LoVo (cell line): Measurements from ENCODE around the gene CGB8.
"Not testable (repeated sequence)": the region's sequence is repeated elsewhere in the genome, so short reads cannot be mapped to it uniquely, and the experiment has no call there.

ENCODE experiments used
- DNase-seq: peaks from one replicate; pipeline ENCODE4 v3.0.0-alpha.2; 2016; ENCODE audit warnings: low spot score

CGB8 gene

DNA sequence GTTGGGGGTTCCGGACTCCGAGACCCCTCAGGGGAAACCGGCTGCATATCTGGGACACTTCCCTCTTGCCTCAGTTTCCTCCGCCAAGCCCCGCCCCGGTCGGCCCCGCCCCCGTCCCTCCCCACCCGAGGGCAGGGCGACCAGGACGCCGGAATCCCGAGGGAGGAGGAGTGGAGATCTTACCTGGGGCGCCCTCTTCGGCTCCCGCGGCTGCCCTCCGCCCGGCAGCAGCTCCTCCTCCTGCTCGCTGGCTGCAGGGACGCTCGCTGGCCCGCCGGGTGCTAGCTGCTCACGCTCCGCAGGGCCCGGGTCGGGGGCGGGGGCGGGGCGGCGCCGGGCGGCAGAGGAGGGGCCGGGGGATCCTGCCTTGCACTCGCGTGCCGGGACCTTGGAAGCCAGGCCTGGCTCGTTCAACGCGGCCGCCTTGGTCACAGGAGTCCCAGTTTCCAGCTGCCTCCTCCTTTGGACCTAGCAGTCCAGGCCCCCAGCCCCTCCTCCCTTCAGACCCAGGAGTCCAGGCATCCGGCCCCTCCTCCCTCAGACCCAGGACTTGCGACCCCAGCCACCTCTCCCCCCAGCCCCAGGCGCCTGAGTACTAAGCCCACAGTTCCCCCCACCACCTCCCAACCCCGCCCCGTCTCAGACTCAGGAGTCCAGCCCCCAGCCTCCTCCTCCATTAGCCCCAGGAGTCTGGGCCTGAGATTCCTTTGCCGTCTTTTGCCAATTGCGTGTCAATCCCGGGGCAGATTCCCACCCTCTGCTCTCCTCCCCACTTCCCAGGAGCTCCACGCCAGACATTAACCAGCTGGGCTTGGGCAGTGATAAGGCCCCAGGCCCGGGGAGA is 16.1 kb upstream of the CGB8 start, which contains the start of gene NTF4:
Gene NTF4, minus strand, starts transcription at position 51 of the 844 bp plus-strand sequence. CDS start 2,821 bp downstream, outside the sequence.
- peak; percentile 56 for DNase-seq

DNA sequence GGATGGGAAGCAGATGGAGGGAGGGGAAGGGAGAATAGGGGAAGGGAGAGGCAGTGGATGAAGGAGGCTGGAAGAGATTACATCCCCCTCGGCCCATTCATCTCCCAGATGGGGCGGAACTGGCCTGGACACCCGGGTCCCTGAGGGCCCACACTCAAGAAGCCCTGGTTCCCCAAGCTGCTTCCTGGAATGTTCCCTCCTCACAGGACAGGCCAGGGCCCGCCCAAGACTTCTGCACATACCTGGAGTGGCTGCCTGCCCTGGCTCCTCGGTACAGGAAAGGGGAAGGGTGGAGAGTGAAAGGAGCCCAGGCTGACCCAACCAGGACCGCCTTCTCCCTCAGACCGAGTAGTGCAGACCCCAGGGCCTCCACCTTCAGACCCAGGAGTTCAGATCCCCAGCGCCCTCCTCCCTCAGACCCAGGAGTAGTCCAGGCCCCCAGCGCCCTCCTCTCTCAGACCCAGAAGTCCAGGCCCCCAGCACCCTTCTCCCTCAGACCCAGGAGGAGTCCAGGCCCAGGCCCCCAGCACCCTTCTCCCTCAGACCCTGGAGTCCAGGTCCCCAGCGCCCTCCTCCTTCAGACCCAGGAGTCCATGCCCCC is 15.2 kb upstream of the CGB8 start:
- DNase-seq: no peak

DNA sequence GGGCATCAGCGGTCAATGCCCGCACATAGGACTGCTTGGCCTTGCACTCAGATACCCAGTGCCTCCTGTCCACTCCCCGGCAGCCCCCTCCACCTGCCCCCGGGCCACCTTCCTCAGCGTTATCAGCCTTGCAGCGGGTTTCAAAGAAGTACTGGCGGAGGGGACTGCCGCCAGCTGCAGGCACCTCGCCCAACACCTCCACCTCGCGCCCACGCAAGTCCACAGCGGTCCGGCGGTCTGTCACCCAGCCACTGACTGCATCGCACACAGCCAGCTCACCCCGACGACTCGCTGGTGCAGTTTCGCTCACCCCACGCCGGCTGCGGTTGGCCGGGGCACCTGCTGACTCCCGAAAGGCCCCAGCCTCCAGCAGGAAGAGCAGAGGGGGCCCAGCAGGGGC is 12.5 kb upstream of the CGB8 start:
- DNase-seq: no peak

DNA sequence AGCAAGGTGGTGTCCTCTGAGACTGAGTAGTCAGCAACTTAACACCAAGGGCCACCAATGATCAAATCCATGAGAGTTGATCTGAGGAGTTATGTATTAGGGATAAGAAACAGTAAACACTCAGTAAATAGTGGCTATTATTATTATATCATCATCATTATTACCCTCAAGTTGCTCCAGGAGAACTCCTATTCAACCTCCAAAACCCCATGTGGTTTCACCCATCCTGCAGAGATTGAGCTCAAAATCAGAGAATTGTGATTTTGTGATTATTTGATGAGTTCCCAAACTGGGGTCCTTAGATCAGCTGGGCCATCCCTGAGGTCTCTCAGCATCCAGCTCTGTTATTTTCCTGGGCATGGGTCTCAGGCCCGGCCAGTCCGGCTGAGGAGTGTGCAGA is 12.1 kb upstream of the CGB8 start:
- no peak for DNase-seq

DNA sequence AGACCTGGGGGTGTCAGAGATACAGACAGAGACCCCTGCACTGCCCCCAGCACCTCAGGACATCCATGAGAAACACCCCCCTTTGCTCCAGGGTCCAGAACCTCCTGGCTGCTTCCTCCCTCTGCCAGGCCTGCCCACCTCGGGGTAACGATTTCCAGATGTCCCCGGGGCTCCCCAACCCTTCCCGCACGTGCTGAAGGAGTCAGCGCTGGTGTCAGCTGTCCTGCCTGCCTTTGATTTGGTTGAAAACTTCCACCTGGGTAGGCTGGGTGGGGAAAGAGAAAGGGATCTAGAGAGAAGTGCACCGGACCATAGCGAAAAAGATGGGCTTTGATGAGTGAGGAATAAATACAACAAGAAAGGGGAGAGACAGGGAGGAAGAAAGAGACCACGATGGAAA is 10.1 kb upstream of the CGB8 start:
- DNase-seq: no peak

DNA sequence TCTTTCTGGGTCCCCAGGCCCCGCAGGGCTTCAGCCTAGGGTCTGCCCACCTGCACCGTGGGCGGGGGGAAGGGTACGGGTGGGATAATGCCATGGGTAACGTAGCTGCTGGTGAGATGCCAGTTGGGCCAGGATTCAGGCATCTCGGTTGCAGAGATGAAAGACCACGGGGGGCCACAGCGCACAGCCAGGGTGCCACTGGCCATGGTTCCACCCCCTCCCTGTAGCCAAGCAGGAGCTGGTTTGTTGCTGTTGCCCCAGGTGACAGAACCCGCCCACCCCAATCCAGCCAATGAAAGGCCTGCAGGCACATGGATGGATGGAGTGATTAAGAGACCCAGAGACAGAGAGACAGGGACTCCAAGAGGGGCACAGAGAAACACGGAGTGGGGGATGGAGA is 9.7 kb upstream of the CGB8 start:
- DNase-seq: no peak

DNA sequence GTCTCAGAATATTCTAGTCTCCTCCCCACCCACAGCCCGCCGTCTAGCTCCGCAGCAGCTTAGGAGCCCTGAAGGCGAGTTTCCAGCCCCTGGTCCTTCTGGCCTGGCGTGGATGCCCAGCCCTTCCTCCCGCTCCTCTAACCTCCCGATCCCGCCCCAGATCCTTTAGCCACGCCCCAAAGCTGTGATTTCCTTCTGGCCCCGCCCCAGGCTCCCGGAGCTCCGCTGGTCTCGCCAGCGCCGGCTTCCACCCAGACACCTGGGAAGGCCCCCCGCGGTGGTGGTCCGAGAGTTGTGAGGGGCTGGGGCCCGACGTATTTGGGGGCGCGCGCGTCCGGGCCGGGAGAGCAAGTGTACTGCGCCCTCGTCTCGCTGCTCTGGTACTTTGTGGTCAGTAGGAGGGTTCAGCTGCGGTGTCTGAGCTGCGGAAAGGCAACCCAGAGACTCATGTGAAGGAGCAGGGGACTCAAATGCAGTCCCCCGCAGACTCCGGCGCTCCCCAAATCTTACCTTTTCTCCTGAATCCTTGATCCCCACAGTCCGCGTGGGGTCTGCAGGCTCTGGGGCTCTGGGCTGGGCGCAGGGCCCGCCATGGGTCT is 8.8 kb upstream of the CGB8 start, which contains the start of gene CGB7:
Gene CGB7, minus strand, starts transcription at position 114 of the 599 bp plus-strand sequence. CDS start 2,374 bp downstream, outside the sequence.
- peak; percentile 26 for DNase-seq

DNA sequence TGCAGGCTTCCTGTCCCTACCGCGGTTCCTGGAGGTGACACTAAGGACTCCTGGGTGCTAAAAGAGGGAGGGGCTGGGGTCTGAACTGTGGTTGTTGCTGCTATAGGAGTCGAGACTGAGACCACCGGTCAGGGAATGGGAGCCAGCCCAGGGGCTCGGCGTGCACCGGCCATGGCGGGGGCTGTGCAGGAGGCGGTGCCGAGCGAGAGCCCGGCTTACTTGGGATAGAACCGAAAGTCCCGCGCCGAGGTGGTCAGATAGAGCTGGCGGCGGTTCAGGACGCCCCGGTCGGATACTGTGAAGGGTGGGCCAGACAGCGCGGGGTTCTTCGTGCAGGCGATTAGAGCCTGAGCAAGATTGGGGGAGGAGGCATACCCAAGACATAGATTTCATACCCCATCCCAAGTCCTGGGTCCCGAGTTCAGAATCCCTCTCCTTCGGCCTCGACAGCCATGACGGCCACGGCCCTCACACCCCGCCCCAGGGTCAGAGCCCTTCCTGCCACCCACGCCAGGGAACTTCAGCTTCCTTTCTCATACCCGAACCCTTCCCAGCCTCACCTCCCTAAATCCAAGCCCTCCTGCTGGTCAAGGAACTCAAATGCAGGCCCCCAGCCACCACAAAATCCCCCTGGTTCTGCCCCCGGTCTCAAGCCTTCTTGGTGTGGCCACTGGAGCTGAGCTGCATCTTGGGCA is 8.1 kb upstream of the CGB8 start:
- DNase-seq: not testable (repeated sequence)

DNA sequence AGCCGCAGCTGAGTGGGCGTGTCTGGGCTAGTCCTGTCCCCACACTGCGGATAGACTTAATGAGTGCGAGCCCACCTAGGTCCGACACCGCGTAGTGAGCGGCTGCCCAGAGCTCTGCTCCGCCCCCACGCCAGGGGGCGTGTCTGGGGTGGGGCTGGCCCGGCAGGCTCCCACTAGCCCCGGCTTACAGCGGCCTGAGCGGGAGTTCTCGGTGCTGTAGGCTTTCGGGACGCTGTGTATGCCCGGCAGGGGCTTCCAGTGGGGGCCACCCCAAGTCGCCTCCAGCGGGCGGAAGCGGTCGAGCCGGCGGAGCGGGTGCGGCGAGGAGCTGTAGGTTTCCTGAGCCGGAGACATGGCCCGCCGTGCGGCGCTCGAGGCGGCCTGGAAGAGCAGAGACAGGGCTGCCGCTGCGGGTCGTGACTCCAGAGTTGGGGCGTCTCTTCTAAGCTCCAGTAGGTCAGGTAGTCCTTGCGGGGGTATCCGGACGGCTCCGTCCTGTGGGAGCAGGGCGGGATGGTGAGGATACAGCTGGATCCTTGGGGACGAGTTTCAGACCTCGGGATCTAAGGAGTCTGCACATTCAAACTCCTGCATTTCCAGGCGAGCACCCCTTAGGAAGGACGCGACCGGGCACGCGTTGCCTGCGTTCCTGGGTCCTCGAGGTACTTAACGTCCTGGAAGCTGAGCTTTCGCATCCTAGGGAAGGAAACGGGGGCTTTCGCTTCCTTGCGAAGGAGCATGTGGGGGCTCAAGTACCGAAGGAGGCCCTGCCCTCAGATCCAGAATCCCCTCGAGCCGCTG is 7.4 kb upstream of the CGB8 start:
- peak; percentile 65 for DNase-seq

DNA sequence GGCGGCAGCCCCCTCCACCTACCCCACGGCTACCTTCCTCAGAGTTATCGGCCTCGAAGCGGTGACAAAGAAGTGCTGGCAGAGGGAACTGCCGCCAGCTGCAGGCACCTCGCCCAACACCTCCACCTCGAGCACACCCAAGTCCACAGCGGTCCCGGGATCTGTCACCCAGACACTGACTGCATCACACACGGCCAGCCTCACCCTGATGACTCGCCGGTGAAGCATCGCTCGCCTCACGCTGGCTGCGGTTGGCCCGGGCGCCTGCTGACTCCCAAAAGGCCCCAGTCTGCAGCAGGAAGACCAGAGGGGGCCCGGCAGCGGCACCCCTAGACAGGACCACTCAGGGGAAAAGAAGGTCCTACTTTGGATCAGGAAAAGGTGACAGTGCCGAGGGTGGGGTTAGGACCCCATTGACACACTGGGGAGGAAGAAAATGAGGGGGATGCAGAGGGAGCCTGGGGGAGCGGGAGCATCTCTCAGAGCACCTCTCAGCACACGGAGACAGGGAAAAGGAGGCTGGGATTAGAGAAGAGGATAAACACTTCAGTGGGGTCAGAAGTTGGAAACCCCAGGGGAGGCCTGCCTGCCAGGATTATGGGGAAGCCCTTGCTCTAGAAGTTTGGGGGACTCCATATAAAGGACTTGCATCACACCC is 1.6 kb upstream of the CGB8 start:
- DNase-seq: peak; percentile 59

DNA sequence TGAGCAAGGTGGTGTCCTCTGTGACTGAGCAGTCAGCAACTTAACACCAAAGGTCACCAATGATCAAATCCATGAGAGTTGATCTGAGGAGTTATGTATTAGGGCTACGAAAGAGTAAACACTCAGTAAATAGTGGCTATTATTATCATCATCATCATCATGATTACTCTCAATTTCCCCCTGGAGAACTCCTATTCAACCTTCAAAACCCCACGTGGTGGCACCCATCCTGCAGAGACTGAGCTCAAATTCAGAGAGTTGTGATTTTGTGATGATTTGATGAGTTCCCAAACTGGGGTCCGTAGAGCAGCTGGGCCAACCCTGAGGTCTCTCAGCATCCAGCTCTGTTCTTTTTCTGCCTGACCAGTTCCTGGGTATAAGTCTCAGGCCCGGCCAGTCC is 923 bp upstream of the CGB8 start:
- DNase-seq: not testable (repeated sequence)

DNA sequence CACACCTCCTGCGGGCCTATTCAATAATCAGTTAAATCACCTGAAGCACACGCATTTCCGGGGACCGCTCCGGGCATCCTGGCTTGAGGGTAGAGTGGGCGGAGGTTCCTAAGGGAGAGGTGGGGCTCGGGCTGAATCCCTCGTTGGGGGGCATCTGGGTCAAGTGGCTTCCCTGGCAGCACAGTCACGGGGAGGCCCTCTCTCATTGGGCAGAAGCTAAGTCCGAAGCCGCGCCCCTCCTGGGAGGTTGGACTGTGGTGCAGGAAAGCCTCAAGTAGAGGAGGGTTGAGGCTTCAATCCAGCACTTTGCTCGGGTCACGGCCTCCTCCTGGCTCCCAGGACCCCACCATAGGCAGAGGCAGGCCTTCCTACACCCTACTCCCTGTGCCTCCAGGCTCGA is 5.4 kb downstream of the CGB8 start, which contains the start of gene CGB5:
Gene CGB5, plus strand, starts transcription at position 301 of the 400 bp plus-strand sequence. CDS start 362 bp downstream, outside the sequence.
- DNase-seq: not testable (repeated sequence)

DNA sequence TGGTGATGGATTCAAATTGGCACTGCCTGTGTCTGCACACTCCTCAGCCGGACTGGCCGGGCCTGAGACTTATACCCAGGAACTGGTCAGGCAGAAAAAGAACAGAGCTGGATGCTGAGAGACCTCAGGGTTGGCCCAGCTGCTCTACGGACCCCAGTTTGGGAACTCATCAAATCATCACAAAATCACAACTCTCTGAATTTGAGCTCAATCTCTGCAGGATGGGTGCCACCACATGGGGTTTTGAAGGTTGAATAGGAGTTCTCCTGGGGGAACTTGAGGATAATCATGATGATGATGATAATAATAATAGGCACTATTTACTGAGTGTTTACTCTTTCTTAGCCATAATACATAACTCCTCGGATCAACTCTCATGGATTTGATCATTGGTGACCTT is 6.2 kb downstream of the CGB8 start:
- not testable (repeated sequence) for DNase-seq

DNA sequence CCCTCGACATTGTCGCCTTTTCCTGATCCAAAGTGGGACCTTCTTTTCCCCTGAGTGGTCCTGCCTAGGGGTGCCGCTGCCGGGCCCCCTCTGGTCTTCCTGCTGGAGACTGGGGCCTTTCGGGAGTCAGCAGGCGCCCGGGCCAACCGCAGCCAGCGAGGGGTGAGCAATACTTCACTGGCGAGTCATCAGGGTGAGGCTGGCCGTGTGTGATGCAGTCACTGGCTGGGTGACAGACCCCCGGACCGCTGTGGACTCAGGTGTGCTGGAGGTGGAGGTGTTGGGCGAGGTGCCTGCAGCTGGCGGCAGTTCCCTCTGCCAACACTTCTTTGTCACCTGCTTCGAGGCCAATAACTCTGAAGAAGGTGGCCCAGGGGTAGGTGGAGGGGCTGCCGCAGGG is 6.7 kb downstream of the CGB8 start:
- DNase-seq: peak; percentile 55

DNA sequence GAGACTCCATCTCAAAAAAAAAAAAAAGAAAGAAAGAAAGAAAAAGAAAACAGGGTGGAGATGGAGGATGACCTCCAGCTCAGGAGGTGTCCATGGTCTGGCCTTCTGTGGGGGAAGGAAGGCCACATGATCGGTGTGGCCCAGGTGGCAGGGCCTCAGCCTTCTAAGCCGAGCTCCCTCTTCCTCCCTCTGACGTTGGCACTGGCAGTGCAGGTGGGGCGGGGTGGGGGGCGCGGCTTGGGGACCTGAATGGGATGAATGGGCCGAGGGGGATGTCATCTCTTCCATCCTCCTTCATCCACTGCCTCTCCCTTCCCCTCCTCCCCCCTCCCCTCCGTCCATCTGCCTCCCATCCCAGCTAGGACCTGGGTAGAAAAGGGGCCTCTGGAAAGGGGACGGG is 9.2 kb downstream of the CGB8 start:
- DNase-seq: not testable (repeated sequence)

DNA sequence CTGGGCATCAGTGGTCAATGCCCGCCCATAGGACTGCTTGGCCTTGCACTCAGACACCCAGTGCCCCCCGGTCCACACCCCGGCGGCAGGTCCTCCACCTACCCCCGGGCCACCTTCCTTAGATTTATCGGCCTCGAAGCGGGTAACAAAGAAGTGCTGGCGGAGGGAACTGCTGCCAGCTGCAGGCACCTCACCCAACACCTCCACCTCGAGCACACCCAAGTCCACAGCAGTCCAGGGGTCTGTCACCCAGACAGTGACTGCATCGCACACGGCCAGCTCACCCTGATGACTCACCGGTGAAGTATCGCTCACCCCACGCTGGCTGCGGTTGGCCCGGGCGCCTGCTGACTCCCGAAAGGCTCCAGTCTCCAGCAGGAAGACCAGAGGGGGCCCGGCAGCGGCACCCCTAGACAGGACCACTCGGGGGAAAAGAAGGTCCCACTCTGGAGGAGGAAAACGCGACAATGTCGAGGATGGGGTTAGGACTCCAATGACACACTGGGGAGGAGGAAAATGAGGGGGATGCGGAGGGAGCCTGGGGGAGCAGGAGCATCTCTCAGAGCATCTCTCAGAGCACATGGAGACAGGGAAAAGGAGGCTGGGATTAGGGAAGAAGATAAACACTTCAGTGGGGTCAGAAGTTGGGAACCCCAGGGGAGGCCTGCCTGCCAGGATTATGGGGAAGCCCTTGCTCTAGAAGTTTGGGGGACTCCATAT is 10.2 kb downstream of the CGB8 start:
- DNase-seq: peak; percentile 52

DNA sequence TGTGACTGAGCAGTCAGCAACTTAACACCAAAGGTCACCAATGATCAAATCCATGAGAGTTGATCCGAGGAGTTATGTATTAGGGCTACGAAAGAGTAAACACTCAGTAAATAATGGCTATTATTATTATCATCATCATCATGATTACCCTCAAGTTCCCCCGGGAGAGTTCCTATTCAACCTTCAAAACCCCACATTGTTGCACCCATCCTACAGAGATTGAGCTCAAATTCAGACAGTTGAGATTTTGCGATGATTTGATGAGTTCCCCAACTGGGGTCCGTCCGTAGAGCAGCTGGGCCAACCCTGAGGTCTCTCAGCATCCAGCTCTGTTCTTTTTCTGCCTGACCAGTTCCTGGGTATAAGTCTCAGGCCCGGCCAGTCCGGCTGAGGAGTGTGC is 10.8 kb downstream of the CGB8 start:
- DNase-seq: not testable (repeated sequence)

DNA sequence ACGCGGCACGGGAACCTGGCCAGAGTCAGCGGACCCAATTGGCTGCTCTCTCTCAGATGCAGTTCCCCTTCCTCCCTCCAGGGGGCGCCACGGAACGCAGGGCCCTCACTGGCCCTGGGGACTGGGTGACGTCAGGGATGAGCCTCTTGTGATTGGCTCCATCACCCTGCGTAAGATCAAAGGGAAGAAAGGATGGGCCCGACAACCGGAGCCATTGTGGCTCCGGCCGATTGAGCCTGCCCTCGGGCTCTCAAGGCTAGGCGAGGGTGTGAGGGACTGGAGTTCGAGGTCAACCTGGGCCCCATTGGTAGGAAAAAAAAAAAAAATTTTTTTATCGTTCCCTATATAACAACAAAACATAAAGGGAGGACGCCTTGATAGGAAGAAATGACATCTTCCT is 12.1 kb downstream of the CGB8 start, which contains the start of gene CGB1:
Gene CGB1, minus strand, starts transcription at position 81 of the 400 bp plus-strand sequence. CDS start 184 bp downstream, outside the sequence.
- DNase-seq: peak; percentile 30

DNA sequence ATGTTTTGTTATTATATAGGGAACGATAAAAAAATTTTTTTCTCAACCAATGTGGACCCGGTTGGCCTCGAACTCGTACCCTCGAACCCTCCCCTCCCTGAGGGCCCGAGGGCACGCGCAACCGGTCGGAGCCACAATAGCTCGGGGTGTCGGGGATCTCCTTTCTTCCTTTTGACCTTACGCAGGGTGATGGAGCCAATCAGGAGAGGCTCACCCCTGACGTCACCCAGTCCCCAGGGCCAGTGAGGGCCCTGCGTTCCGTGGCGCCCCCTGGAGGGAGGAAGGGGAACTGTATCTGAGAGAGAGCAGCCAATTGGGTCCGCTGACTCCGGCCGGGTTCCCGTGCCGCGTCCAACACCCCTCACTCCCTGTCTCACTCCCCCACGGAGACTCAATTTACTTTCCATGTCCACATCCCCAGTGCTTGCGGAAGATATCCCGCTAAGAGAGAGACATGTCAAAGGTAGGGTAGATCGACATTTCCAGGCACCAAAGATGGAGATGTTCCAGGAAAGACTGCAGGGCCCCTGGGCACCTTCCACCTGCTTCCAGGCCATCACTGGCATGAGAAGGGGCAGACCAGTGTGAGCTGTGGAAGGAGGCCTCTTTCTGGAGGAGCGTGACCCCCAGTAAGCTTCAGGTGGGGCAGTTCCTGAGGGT is 17.1 kb downstream of the CGB8 start, which contains the start of gene CGB2:
Gene CGB2, plus strand, starts transcription at position 249 of the 660 bp plus-strand sequence. Its CDS starts 206 bp downstream, at position 455.
- DNase-seq: not testable (repeated sequence)
